Upper lobe of right lung (tissue), 1 donor: Measurements from ENCODE around the gene UNC13C. TPM values are rescaled to one million over a fixed set of nuclear protein-coding genes. Genes with fewer than 3 reads are reported as not detected.

Experiments
- ATAC-seq: fragments of 200-7000 bp; cut with Tn5 transposase; one replicate; pipeline ENCODE4 v1.9.1; 2020; ENCODE audit warnings: mild to moderate bottlenecking, moderate library complexity
- DNase-seq: peaks from one replicate; pipeline ENCODE4 v3.0.0-alpha.2; 2020
- H3K27ac ChIP-seq: fragments of 200-600 bp; one replicate; pipeline ENCODE4 v1.8.0; 2022
- H3K27me3 ChIP-seq: fragments of 200-600 bp; one replicate; pipeline ENCODE4 v1.8.0; 2022; ENCODE audit warnings: mild to moderate bottlenecking
- H3K36me3 ChIP-seq: fragments of 200-600 bp; one replicate; pipeline ENCODE4 v1.8.0; 2022
- H3K4me1 ChIP-seq: fragments of 200-600 bp; one replicate; pipeline ENCODE4 v1.8.0; 2022
- H3K4me3 ChIP-seq: fragments of 200-600 bp; one replicate; pipeline ENCODE4 v1.8.0; 2022; ENCODE audit warnings: mild to moderate bottlenecking
- H3K9me3 ChIP-seq: fragments of 200-600 bp; one replicate; pipeline ENCODE4 v1.8.0; 2022
- intact Hi-C: fragments of 100-400 bp; cut with DNase I; formaldehyde crosslinking; loops from one replicate; pipeline ENCODE4 v1.11.0; 2022
- total RNA-seq: library from RNA; stranded (reverse); fragmentation: NEBNext Ultra II Directional; extraction: Animal tissue kit (Norgen Biotek cat#: 25700); gene quantifications from one replicate; pipeline ENCODE4 v1.2.1, GENCODE V29; 2021
- TF ChIP-seq, protein P1 (sequence below): fragments of 200-600 bp; IDR thresholded peaks from one replicate; pipeline ENCODE4 v1.8.0; 2022; ENCODE audit warnings: antibody characterized with exemption
- donor health status: DM: no; HTN: yes; CAD: no; lungs with severe emphysema.

The UNC13C gene
- total RNA-seq, 1 donor from 2014 or later, result 0.14 TPM

GRCh38 chr15:54035616-54036015 lies 57.4 kb downstream of the UNC13C start:
- H3K36me3 ChIP-seq, result no peaks in the 10 kb centered on the region
- ATAC-seq (no peak), DNase-seq (no peak)
- intact Hi-C loops, result no loop called here
- H3K27ac ChIP-seq, result no peak overlapping the region
- H3K9me3 ChIP-seq, result no peaks in the 10 kb centered on the region
- TF ChIP-seq, protein P1, sequence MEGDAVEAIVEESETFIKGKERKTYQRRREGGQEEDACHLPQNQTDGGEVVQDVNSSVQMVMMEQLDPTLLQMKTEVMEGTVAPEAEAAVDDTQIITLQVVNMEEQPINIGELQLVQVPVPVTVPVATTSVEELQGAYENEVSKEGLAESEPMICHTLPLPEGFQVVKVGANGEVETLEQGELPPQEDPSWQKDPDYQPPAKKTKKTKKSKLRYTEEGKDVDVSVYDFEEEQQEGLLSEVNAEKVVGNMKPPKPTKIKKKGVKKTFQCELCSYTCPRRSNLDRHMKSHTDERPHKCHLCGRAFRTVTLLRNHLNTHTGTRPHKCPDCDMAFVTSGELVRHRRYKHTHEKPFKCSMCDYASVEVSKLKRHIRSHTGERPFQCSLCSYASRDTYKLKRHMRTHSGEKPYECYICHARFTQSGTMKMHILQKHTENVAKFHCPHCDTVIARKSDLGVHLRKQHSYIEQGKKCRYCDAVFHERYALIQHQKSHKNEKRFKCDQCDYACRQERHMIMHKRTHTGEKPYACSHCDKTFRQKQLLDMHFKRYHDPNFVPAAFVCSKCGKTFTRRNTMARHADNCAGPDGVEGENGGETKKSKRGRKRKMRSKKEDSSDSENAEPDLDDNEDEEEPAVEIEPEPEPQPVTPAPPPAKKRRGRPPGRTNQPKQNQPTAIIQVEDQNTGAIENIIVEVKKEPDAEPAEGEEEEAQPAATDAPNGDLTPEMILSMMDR, result no peak
- no peaks in the 10 kb centered on the region for H3K27me3 ChIP-seq
- no peak overlapping the region for H3K4me3 ChIP-seq
- no peaks in the 10 kb centered on the region for H3K4me1 ChIP-seq

- intact Hi-C loops, result no loop called here
- no peak for ATAC-seq
- no peaks in the 10 kb centered on the region for H3K4me1 ChIP-seq
Measured at GRCh38 chr15:54045397-54045796, 67.2 kb downstream of the UNC13C start.

DNA sequence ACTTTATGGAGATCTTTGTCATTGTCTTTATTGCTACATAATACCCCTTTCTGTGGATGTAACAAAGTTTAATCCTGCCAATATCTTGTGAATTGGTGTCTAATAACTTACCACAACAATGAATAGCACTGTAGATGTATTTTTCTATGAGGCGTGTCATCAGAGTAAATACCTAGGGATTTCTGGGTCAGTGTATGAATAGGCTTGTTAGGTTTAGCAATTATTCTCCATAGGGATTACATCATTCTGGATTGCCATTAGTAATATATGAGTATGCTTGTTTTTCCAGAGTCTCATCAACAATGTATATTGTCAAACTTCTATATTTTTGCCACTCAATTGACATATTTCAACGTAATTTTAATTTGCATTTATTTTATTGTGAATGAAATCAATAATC lies 67.9 kb downstream of the UNC13C start:
- no peak overlapping the region for H3K4me3 ChIP-seq
- ATAC-seq (no peak), DNase-seq (no peak)
- no peaks in the 10 kb centered on the region for H3K27me3 ChIP-seq
- H3K36me3 ChIP-seq, result no peaks in the 10 kb centered on the region
- TF ChIP-seq, protein P1, result no peak
- H3K4me1 ChIP-seq, result no peaks in the 10 kb centered on the region
- no peak overlapping the region for H3K27ac ChIP-seq
- intact Hi-C loops, result no loop called here
- H3K9me3 ChIP-seq, result no peaks in the 10 kb centered on the region

More at GRCh38 chr15:54045397-54045796, 67.2 kb downstream of the UNC13C start:
- Histone ChIP-seq H3K9me3 (no peaks in the 10 kb centered on the region), H3K4me3 (no peak overlapping the region), H3K27me3 (no peaks in the 10 kb centered on the region), H3K27ac (no peak overlapping the region), H3K36me3 (no peaks in the 10 kb centered on the region)
- TF ChIP-seq, protein P1, result no peak
- no peak for DNase-seq

- no peak for DNase-seq
- no peak overlapping the region for H3K4me3 ChIP-seq
- intact Hi-C loops, result no loop called here
Measured at GRCh38 chr15:54064365-54064764, 86.1 kb downstream of the UNC13C start.

DNA sequence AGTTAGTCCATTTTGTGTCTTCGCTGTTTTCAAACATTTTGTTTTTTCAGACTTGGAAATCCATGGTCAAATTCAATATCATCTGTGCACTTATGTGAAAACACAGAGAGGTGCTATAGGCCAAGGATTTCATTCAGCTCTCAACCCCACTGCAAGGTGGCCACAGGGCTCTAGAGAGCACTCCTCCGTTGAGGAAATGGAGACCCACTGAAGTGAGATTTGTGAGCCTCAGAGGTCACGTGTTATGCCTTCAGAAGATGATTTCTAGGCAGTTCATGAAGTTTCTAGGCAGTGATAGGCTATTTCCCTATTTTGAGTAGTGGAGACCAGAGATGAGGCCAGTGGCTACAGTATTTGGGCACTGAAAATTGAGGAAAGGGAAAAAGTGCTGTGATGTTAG lies 88.2 kb downstream of the UNC13C start:
- no peaks in the 10 kb centered on the region for H3K4me1 ChIP-seq
- intact Hi-C loops, result no loop called here
- DNase-seq (no peak), ATAC-seq (no peak)
- TF ChIP-seq, protein P1, result no peak
- no peak overlapping the region for H3K27ac ChIP-seq
- H3K27me3 ChIP-seq, result no peaks in the 10 kb centered on the region
- H3K9me3 ChIP-seq, result no peaks in the 10 kb centered on the region
- H3K36me3 ChIP-seq, result no peaks in the 10 kb centered on the region
- H3K4me3 ChIP-seq, result no peak overlapping the region

More at GRCh38 chr15:54064365-54064764, 86.1 kb downstream of the UNC13C start:
- ATAC-seq, result no peak
- TF ChIP-seq, protein P1, result no peak
- H3K4me1 ChIP-seq, result no peaks in the 10 kb centered on the region
- no peaks in the 10 kb centered on the region for H3K9me3 ChIP-seq
- no peak overlapping the region for H3K27ac ChIP-seq
- no peaks in the 10 kb centered on the region for H3K27me3 ChIP-seq
- H3K36me3 ChIP-seq, result no peaks in the 10 kb centered on the region
